ENCODE data around the gene CRIP1.

DNA sequence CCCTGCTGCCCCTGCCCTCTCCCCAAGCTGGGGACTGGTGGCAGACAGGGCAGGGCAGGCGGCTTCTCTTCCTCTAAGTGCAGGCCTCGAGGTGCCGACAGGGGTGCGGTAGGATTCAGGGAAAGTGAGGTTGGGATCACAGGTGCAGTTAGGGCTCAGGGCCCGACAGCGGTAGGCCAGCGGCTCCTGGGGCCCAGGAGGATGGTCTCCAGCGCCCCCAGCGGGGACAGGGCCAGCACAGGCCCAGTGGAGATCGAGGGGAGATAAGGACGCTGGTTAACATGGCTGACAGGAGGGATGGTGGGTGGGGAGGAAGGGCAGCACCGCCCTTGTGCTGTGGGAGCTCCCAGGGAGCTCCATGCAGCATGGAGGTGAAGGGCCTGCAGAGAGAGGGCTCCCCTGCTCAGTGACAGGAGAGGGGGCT lies 935 bp upstream of the CRIP1 start:
- TF ChIP-seq EP300 (IDR thresholded peaks at IDR 0.05) = no peak
- TF ChIP-seq, protein P1, sequence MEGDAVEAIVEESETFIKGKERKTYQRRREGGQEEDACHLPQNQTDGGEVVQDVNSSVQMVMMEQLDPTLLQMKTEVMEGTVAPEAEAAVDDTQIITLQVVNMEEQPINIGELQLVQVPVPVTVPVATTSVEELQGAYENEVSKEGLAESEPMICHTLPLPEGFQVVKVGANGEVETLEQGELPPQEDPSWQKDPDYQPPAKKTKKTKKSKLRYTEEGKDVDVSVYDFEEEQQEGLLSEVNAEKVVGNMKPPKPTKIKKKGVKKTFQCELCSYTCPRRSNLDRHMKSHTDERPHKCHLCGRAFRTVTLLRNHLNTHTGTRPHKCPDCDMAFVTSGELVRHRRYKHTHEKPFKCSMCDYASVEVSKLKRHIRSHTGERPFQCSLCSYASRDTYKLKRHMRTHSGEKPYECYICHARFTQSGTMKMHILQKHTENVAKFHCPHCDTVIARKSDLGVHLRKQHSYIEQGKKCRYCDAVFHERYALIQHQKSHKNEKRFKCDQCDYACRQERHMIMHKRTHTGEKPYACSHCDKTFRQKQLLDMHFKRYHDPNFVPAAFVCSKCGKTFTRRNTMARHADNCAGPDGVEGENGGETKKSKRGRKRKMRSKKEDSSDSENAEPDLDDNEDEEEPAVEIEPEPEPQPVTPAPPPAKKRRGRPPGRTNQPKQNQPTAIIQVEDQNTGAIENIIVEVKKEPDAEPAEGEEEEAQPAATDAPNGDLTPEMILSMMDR (IDR thresholded peaks at IDR 0.05) = peak in 1 of 3 experiments; percentile 30
